Fibroblast of lung (primary cell): ENCODE results near the gene MTOR. TPM values are rescaled to one million over a fixed set of nuclear protein-coding genes. Genes with fewer than 3 reads are reported as not detected.

ENCODE experiments used
- DNase-seq, 2 donors: peaks; one replicate each; pipeline versions ENCODE4 v3.0.0 to v3.0.0-alpha.2; 2010; ENCODE audit warnings: low read depth in 2 of 2
- H2AFZ ChIP-seq: 2 replicates; pipeline ENCODE4 v1.5.1; 2012; ENCODE audit warnings: low read length, control low read depth, inconsistent platforms
- H3K27ac ChIP-seq: 2 replicates; pipeline ENCODE4 v1.5.1; 2011; ENCODE audit warnings: low read length, control low read depth; ENCODE audit not compliant: insufficient read depth
- H3K27me3 ChIP-seq: 2 replicates; pipeline ENCODE4 v1.5.1; 2011; ENCODE audit warnings: mild to moderate bottlenecking, low read length; ENCODE audit not compliant: control insufficient read depth, insufficient read depth
- H3K36me3 ChIP-seq: 2 replicates; pipeline ENCODE4 v1.5.1; 2011; ENCODE audit warnings: low read length; ENCODE audit not compliant: control insufficient read depth, insufficient read depth
- H3K4me1 ChIP-seq: 2 replicates; pipeline ENCODE4 v1.5.1; 2011; ENCODE audit warnings: low read length; ENCODE audit not compliant: control insufficient read depth, insufficient read depth; ENCODE audit errors: extremely low read depth
- H3K4me2 ChIP-seq: 2 replicates; pipeline ENCODE4 v1.5.1; 2011; ENCODE audit warnings: low read length, control low read depth; ENCODE audit not compliant: insufficient read depth; ENCODE audit errors: extremely low read depth
- H3K4me3 ChIP-seq, 4 experiments: fragments of 200-600 bp in 1 of 4; sonication (generic) in 1 of 4; replicated peaks in 1 of 4; 2 replicates each; pipeline ENCODE4 v1.5.1; 2011 to 2016; ENCODE audit warnings: low read length in 4 of 4, low read depth in 3 of 4, mild to moderate bottlenecking in 3 of 4, control low read depth in 2 of 4, inconsistent platforms in 1 of 4, mixed read lengths in 1 of 4; ENCODE audit not compliant: insufficient read depth in 1 of 4; ENCODE audit errors: control extremely low read depth in 1 of 4
- H3K79me2 ChIP-seq: 2 replicates; pipeline ENCODE4 v1.5.1; 2012; ENCODE audit warnings: mild to moderate bottlenecking, low read length, inconsistent platforms; ENCODE audit not compliant: control insufficient read depth, insufficient read depth
- H3K9ac ChIP-seq: 2 replicates; pipeline ENCODE4 v1.5.1; 2011; ENCODE audit warnings: mild to moderate bottlenecking, low read length, control low read depth; ENCODE audit not compliant: insufficient read depth
- H3K9me3 ChIP-seq: 2 replicates; pipeline ENCODE4 v1.5.1; 2012; ENCODE audit warnings: low read depth, low read length; ENCODE audit not compliant: control insufficient read depth, insufficient read depth
- H4K20me1 ChIP-seq: 2 replicates; pipeline ENCODE4 v1.5.1; 2011; ENCODE audit warnings: low read length; ENCODE audit not compliant: control insufficient read depth, insufficient read depth; ENCODE audit errors: extremely low read depth
- CTCF ChIP-seq, 2 donors: IDR thresholded peaks in 1 of 2; conservative IDR thresholded peaks in 1 of 2; 1 replicate in 1 of 2; 2 replicates in 1 of 2; pipeline ENCODE4 v1.5.1; 2011 to 2012; ENCODE audit warnings: low read length in 2 of 2, control low read depth in 1 of 2, inconsistent platforms in 1 of 2, low read depth in 1 of 2, mild to moderate bottlenecking in 1 of 2
- EZH2 ChIP-seq: IDR thresholded peaks from 2 replicates; pipeline ENCODE4 v1.5.1; 2012; ENCODE audit warnings: low read length, control low read depth, mild to moderate bottlenecking; ENCODE audit errors: missing control alignments
- polyA plus RNA-seq, 2 donors: library from polyadenylated mRNA; depleted of rRNA in 1 of 2; stranded (reverse) in 1 of 2; unstranded in 1 of 2; fragments of >200 nt; gene quantifications; 2 replicates each; pipeline ENCODE4 v1.2.1, GENCODE V29; 2011 to 2012; ENCODE audit warnings: missing spikeins in 1 of 2
- total RNA-seq: library from RNA; depleted of rRNA; stranded (reverse); fragments of >200 nt; gene quantifications from 2 replicates; pipeline ENCODE4 v1.2.1, GENCODE V29; 2014

MTOR gene
- total and polyA plus RNA-seq, 2 donors (not counting 1 experiment from before 2014, with no cell fraction given): 20.2 to 36.2 TPM

GRCh38 chr1:11281518-11282331 lies 19.4 kb upstream of the MTOR start:
- Histone ChIP-seq H3K9ac (no peak overlapping the region), H3K27ac (peak overlapping the region; percentile 50)
- peak; percentile 94 to 100 for DNase-seq

GRCh38 chr1:11280719-11281376 lies 18.5 kb upstream of the MTOR start:
- H3K36me3 ChIP-seq: peaks cover 4% of the 10 kb centered on the region
- H3K4me1 ChIP-seq: peaks cover 4% of the 10 kb centered on the region
- no peak overlapping the region for H3K9ac ChIP-seq
- no peak for DNase-seq
- H2AFZ ChIP-seq: no peak overlapping the region
- H3K79me2 ChIP-seq: no peaks in the 10 kb centered on the region
- no peak overlapping the region for H3K27ac ChIP-seq
- H4K20me1 ChIP-seq: no peaks in the 10 kb centered on the region
- no peak for TF ChIP-seq CTCF (conservative IDR thresholded peaks at IDR 0.05 in 1 of 2, IDR thresholded peaks at IDR 0.05 in 1 of 2; ENCODE audit: low read depth in 1 of 2, low read length in 2 of 2)
- TF ChIP-seq EZH2: no peak
- H3K9me3 ChIP-seq: no peaks in the 10 kb centered on the region
- H3K4me2 ChIP-seq: no peak overlapping the region
- no peak overlapping the region for H3K4me3 ChIP-seq
- H3K27me3 ChIP-seq: no peaks in the 10 kb centered on the region

More at GRCh38 chr1:11281518-11282331, 19.4 kb upstream of the MTOR start:
- Histone ChIP-seq H4K20me1 (no peaks in the 10 kb centered on the region), H3K4me3 (no peak overlapping the region), H3K36me3 (peaks cover 4% of the 10 kb centered on the region), H2AFZ (no peak overlapping the region), H3K27me3 (no peaks in the 10 kb centered on the region), H3K4me2 (peak overlapping the region; percentile 17), H3K4me1 (peaks cover 4% of the 10 kb centered on the region), H3K9me3 (no peaks in the 10 kb centered on the region), H3K79me2 (no peaks in the 10 kb centered on the region)
- no peak for TF ChIP-seq EZH2
- no peak for TF ChIP-seq CTCF (conservative IDR thresholded peaks at IDR 0.05 in 1 of 2, IDR thresholded peaks at IDR 0.05 in 1 of 2; ENCODE audit: low read depth in 1 of 2, low read length in 2 of 2)

- no peak overlapping the region for H2AFZ ChIP-seq
- no peak for DNase-seq
- H3K27me3 ChIP-seq: no peaks in the 10 kb centered on the region
- no peaks in the 10 kb centered on the region for H3K9me3 ChIP-seq
- H3K4me2 ChIP-seq: no peak overlapping the region
- H3K27ac ChIP-seq: no peak overlapping the region
- no peaks in the 10 kb centered on the region for H3K79me2 ChIP-seq
- H3K4me1 ChIP-seq: peaks cover 4% of the 10 kb centered on the region
- TF ChIP-seq EZH2 (no peak), CTCF (conservative IDR thresholded peaks at IDR 0.05 in 1 of 2, IDR thresholded peaks at IDR 0.05 in 1 of 2; ENCODE audit: low read depth in 1 of 2, low read length in 2 of 2) (no peak)
- H4K20me1 ChIP-seq: no peaks in the 10 kb centered on the region
- peaks cover 2% of the 10 kb centered on the region for H3K36me3 ChIP-seq
- no peak overlapping the region for H3K4me3 ChIP-seq
- no peak overlapping the region for H3K9ac ChIP-seq
Measured at GRCh38 chr1:11279630-11280029, 17.3 kb upstream of the MTOR start.
